HepG2 (cell line): Measurements from ENCODE around the gene CADM3.

Experiments used
- ARID2 ChIP-seq: sonication (generic); formaldehyde crosslinking; IDR thresholded peaks from 2 replicates; pipeline ENCODE4 v1.8.1; 2022; ENCODE audit warnings: mild to moderate bottlenecking, missing genetic modification reagents, borderline replicate concordance
- NFIC ChIP-seq: IDR thresholded peaks from 2 replicates; pipeline ENCODE4 v1.6.1; 2012; ENCODE audit warnings: mild to moderate bottlenecking, low read length, inconsistent platforms
- TF ChIP-seq, protein P1 (sequence below): sonication (generic); formaldehyde crosslinking; IDR thresholded peaks from 2 replicates; pipeline ENCODE4 v1.4.0; 2020; ENCODE audit warnings: missing genetic modification reagents, borderline replicate concordance
- TF ChIP-seq, protein P2 (sequence below): conservative IDR thresholded peaks from 2 replicates; pipeline ENCODE4 v1.6.1; 2018; ENCODE audit warnings: missing genetic modification reagents
- TF ChIP-seq, protein P3 (sequence below), 2 experiments: IDR thresholded peaks; 2 replicates each; pipeline ENCODE4 v1.6.1; 2011 to 2012; ENCODE audit warnings: low read length in 2 of 2, borderline replicate concordance in 1 of 2, low read depth in 1 of 2, mild to moderate bottlenecking in 1 of 2, moderate library complexity in 1 of 2
- TF ChIP-seq, protein P4 (sequence below): sonication (generic); formaldehyde crosslinking; IDR thresholded peaks from 2 replicates; pipeline ENCODE4 v1.5.0; 2020; ENCODE audit warnings: mild to moderate bottlenecking, missing genetic modification reagents, moderate library complexity

DNA sequence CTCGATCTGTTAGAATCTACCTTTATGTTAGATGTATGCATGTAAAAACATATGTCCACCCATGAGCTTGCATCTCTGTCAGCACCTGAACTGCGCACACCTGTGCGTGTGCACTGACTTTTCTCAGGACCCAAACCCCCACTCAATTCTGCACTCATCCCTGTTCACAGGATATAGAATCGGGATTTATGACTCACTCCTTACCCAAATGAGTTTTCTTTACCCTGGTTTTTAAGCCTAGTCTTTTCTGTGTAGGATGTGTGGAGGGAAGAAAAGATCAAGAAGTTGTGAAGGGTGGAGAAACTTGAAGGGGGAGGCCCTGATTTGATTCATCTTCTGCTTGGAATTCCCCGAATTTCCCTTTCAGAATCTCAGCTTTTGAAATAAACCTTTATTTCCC is 35.7 kb downstream of the CADM3 start:
- TF ChIP-seq, protein P1, sequence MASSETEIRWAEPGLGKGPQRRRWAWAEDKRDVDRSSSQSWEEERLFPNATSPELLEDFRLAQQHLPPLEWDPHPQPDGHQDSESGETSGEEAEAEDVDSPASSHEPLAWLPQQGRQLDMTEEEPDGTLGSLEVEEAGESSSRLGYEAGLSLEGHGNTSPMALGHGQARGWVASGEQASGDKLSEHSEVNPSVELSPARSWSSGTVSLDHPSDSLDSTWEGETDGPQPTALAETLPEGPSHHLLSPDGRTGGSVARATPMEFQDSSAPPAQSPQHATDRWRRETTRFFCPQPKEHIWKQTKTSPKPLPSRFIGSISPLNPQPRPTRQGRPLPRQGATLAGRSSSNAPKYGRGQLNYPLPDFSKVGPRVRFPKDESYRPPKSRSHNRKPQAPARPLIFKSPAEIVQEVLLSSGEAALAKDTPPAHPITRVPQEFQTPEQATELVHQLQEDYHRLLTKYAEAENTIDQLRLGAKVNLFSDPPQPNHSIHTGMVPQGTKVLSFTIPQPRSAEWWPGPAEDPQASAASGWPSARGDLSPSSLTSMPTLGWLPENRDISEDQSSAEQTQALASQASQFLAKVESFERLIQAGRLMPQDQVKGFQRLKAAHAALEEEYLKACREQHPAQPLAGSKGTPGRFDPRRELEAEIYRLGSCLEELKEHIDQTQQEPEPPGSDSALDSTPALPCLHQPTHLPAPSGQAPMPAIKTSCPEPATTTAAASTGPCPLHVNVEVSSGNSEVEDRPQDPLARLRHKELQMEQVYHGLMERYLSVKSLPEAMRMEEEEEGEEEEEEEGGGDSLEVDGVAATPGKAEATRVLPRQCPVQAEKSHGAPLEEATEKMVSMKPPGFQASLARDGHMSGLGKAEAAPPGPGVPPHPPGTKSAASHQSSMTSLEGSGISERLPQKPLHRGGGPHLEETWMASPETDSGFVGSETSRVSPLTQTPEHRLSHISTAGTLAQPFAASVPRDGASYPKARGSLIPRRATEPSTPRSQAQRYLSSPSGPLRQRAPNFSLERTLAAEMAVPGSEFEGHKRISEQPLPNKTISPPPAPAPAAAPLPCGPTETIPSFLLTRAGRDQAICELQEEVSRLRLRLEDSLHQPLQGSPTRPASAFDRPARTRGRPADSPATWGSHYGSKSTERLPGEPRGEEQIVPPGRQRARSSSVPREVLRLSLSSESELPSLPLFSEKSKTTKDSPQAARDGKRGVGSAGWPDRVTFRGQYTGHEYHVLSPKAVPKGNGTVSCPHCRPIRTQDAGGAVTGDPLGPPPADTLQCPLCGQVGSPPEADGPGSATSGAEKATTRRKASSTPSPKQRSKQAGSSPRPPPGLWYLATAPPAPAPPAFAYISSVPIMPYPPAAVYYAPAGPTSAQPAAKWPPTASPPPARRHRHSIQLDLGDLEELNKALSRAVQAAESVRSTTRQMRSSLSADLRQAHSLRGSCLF (CRISPR knock-in tag): no peak
- TF ChIP-seq, protein P2, sequence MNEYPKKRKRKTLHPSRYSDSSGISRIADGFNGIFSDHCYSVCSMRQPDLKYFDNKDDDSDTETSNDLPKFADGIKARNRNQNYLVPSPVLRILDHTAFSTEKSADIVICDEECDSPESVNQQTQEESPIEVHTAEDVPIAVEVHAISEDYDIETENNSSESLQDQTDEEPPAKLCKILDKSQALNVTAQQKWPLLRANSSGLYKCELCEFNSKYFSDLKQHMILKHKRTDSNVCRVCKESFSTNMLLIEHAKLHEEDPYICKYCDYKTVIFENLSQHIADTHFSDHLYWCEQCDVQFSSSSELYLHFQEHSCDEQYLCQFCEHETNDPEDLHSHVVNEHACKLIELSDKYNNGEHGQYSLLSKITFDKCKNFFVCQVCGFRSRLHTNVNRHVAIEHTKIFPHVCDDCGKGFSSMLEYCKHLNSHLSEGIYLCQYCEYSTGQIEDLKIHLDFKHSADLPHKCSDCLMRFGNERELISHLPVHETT (CRISPR knock-in tag): no peak
- TF ChIP-seq, protein P3, sequence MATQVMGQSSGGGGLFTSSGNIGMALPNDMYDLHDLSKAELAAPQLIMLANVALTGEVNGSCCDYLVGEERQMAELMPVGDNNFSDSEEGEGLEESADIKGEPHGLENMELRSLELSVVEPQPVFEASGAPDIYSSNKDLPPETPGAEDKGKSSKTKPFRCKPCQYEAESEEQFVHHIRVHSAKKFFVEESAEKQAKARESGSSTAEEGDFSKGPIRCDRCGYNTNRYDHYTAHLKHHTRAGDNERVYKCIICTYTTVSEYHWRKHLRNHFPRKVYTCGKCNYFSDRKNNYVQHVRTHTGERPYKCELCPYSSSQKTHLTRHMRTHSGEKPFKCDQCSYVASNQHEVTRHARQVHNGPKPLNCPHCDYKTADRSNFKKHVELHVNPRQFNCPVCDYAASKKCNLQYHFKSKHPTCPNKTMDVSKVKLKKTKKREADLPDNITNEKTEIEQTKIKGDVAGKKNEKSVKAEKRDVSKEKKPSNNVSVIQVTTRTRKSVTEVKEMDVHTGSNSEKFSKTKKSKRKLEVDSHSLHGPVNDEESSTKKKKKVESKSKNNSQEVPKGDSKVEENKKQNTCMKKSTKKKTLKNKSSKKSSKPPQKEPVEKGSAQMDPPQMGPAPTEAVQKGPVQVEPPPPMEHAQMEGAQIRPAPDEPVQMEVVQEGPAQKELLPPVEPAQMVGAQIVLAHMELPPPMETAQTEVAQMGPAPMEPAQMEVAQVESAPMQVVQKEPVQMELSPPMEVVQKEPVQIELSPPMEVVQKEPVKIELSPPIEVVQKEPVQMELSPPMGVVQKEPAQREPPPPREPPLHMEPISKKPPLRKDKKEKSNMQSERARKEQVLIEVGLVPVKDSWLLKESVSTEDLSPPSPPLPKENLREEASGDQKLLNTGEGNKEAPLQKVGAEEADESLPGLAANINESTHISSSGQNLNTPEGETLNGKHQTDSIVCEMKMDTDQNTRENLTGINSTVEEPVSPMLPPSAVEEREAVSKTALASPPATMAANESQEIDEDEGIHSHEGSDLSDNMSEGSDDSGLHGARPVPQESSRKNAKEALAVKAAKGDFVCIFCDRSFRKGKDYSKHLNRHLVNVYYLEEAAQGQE (IDR thresholded peaks at IDR 0.05; ENCODE audit: borderline replicate concordance in 1 of 2, low read depth in 1 of 2, low read length in 2 of 2): no peak
- no peak for TF ChIP-seq NFIC
- TF ChIP-seq, protein P4, sequence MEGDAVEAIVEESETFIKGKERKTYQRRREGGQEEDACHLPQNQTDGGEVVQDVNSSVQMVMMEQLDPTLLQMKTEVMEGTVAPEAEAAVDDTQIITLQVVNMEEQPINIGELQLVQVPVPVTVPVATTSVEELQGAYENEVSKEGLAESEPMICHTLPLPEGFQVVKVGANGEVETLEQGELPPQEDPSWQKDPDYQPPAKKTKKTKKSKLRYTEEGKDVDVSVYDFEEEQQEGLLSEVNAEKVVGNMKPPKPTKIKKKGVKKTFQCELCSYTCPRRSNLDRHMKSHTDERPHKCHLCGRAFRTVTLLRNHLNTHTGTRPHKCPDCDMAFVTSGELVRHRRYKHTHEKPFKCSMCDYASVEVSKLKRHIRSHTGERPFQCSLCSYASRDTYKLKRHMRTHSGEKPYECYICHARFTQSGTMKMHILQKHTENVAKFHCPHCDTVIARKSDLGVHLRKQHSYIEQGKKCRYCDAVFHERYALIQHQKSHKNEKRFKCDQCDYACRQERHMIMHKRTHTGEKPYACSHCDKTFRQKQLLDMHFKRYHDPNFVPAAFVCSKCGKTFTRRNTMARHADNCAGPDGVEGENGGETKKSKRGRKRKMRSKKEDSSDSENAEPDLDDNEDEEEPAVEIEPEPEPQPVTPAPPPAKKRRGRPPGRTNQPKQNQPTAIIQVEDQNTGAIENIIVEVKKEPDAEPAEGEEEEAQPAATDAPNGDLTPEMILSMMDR (CRISPR knock-in tag): no peak
- TF ChIP-seq ARID2 (CRISPR knock-in tag): no peak
